PC-3 (cell line): Measurements from ENCODE around the gene LATS1. TPM values are rescaled to one million over a fixed set of nuclear protein-coding genes. Genes with fewer than 3 reads are reported as not detected.
"Not testable (repeated sequence)": the region's sequence is repeated elsewhere in the genome, so short reads cannot be mapped to it uniquely, and the experiment has no call there.

Experiments used
- ATAC-seq: fragments of 200-7000 bp; cut with Tn5 transposase; 2 replicates; pipeline ENCODE4 v1.9.1; 2020; ENCODE audit warnings: mild to moderate bottlenecking, moderate library complexity
- BruUV-seq: library from RNA; stranded (reverse); fragments of 400-500 nt; replicated peaks from 2 replicates; lab custom pipeline; 2021; lab: Mats Ljungman, UMichigan
- CTCF ChIA-PET: fragments of 300-600 bp; sonication (Branson Sonifier 250); formaldehyde crosslinking; loops from one replicate; lab custom pipeline; 2022; ENCODE audit warnings: antibody characterized with exemption; lab: Charles Lee
- POLR2A ChIA-PET: fragments of 300-600 bp; sonication (Branson Sonifier 250); formaldehyde crosslinking; loops from one replicate; lab custom pipeline; 2022; ENCODE audit warnings: antibody characterized with exemption; ENCODE audit not compliant: unreplicated experiment; lab: Charles Lee
- DNase-seq: peaks from one replicate; pipeline ENCODE4 v3.0.0-alpha.2; 2015
- H2AFZ ChIP-seq: fragments of 300-600 bp; sonication (generic); 2 replicates; pipeline ENCODE4 v1.6.0; 2016; ENCODE audit warnings: antibody characterized with exemption, low read length
- H3F3A ChIP-seq: fragments of 300-600 bp; sonication (generic); one replicate; pipeline ENCODE4 v1.6.0; 2017; ENCODE audit warnings: antibody characterized with exemption, low read length, control low read depth, mild to moderate bottlenecking; ENCODE audit not compliant: unreplicated experiment
- H3K27ac ChIP-seq: fragments of 300-600 bp; sonication (generic); 2 replicates; pipeline ENCODE4 v1.5.1; 2016; ENCODE audit warnings: mild to moderate bottlenecking, low read length
- H3K27me3 ChIP-seq: fragments of 300-600 bp; sonication (generic); 2 replicates; pipeline ENCODE4 v1.6.1; 2016; ENCODE audit warnings: low read length, mixed read lengths
- H3K36me3 ChIP-seq: fragments of 300-600 bp; sonication (generic); 2 replicates; pipeline ENCODE4 v1.6.1; 2016; ENCODE audit warnings: low read depth, mixed run types, low read length, mixed read lengths
- H3K4me1 ChIP-seq: fragments of 300-600 bp; sonication (generic); 2 replicates; pipeline ENCODE4 v1.5.1; 2016; ENCODE audit warnings: low read length; ENCODE audit not compliant: insufficient read depth
- H3K4me2 ChIP-seq: fragments of 300-600 bp; sonication (generic); 2 replicates; pipeline ENCODE4 v1.6.0; 2016; ENCODE audit warnings: low read length
- H3K4me3 ChIP-seq: fragments of 300-600 bp; sonication (generic); 2 replicates; pipeline ENCODE4 v1.5.1; 2016; ENCODE audit warnings: mild to moderate bottlenecking, low read length, mixed read lengths
- H3K79me2 ChIP-seq: fragments of 300-600 bp; sonication (generic); 2 replicates; pipeline ENCODE4 v1.6.1; 2017; ENCODE audit warnings: low read length, mixed read lengths
- H3K9ac ChIP-seq: fragments of 300-600 bp; sonication (generic); 2 replicates; pipeline ENCODE4 v1.6.0; 2016; ENCODE audit warnings: mild to moderate bottlenecking, low read length
- H3K9me2 ChIP-seq: fragments of 300-600 bp; sonication (generic); replicated peaks from 2 replicates; pipeline ENCODE4 v1.6.1; 2016; ENCODE audit warnings: mixed run types, low read length, mixed read lengths
- H3K9me3 ChIP-seq: fragments of 300-600 bp; sonication (generic); 2 replicates; pipeline ENCODE4 v1.6.1; 2016; ENCODE audit warnings: low read length, mixed read lengths
- H4K20me1 ChIP-seq: fragments of 300-600 bp; sonication (generic); 2 replicates; pipeline ENCODE4 v1.6.1; 2016; ENCODE audit warnings: low read length, mixed read lengths
- CTCF ChIP-seq: fragments of 300-600 bp; sonication (generic); conservative IDR thresholded peaks from 2 replicates; pipeline ENCODE4 v1.5.1; 2017; ENCODE audit warnings: antibody characterized with exemption, low read depth, mild to moderate bottlenecking, low read length
- EZH2 ChIP-seq: fragments of 300-600 bp; sonication (generic); IDR thresholded peaks from one replicate; pipeline ENCODE4 v1.6.1; 2017; ENCODE audit warnings: antibody characterized with exemption, mild to moderate bottlenecking, low read length; ENCODE audit not compliant: unreplicated experiment
- EZH2phosphoT487 ChIP-seq: fragments of 300-600 bp; sonication (generic); IDR thresholded peaks from 2 replicates; pipeline ENCODE4 v1.6.1; 2018; ENCODE audit warnings: mild to moderate bottlenecking, antibody characterized with exemption, low read length, borderline replicate concordance
- intact Hi-C: fragments of 100-400 bp; cut with micrococcal nuclease; formaldehyde crosslinking; loops from 2 replicates; pipeline ENCODE4 v1.9.0; 2023
- total RNA-seq: library from RNA; depleted of rRNA; stranded (reverse); fragments of >200 nt; gene quantifications from 2 replicates; pipeline ENCODE4 v1.2.3, GENCODE V29; 2014

Gene LATS1
- total RNA-seq, 1 experiment from 2014 or later: 9.7 TPM

DNA sequence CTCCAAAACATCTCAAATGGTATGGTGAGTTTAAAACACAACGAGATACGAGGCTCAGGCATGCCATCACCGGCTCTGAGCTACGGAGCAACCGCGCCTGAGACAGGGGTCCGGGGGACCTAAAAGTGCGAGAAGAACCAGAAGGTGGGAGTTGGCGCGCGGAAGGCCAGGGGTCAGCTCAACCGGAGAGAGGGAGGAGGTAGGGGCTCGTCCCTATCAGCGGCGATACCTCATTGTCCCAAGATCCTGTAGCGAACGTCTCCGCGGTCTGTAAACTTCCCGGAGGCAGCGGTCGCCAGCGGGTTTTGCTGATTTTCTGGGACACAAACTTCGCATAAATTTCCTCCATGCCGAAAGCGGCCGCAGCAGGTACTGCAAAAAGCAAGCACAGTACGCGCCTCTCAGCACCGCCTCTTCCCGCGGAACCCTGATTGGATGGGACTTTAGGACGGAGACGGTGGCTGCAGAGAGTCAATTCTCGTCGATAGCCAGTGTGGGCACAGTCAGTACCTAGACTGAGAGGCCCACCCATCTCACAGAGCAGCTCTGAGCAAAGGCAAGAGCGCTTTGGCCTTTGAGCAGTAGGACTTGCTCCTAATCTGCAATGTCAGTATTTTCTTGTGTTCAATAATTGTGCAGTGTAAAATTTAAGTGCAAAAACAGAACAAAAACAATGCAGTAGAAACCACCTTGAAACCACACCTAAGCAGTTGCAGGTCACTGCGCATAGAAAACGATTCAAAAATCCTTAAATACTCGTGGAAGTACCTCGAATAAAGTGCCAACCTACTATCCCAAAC lies 28.4 kb upstream of the LATS1 start, which contains the start of gene NUP43:
Gene NUP43, minus strand, starts transcription at position 383 of the 800 bp plus-strand sequence. Its CDS starts 34 bp downstream, at position 349.
- BruUV-seq: TSS peak; percentile 54
- H3K4me1 ChIP-seq: peaks cover 6% of the 10 kb centered on the region; the same call in 1 of the 2 replicates
- ATAC-seq (peak; percentile 52), DNase-seq (peak; percentile 89)
- H3K79me2 ChIP-seq: peaks cover 38% of the 10 kb centered on the region
- ChIA-PET POLR2A (no interaction called here), CTCF (interaction anchor here (0.6 kb wide), 1 partner anchor 91 kb away, joined by 3 read pairs; no protein-coding TSS in a partner anchor)
- no peaks in the 10 kb centered on the region for H3K9me3 ChIP-seq
- intact Hi-C loops: no loop called here
- no peaks in the 10 kb centered on the region for H3K9me2 ChIP-seq
- no peaks in the 10 kb centered on the region for H4K20me1 ChIP-seq
- H3F3A ChIP-seq: no peaks in the 10 kb centered on the region
- no peak for TF ChIP-seq EZH2
- peak; percentile 42; the same call in 1 of the 2 replicates for TF ChIP-seq CTCF
- no peaks in the 10 kb centered on the region; the same call in 1 of the 2 replicates for H3K36me3 ChIP-seq
- peak within 1 kb of the TSS; percentile 84 for H2AFZ ChIP-seq
- no peaks in the 10 kb centered on the region for H3K27me3 ChIP-seq
- peak within 1 kb of the TSS; percentile 98 for H3K4me3 ChIP-seq
- H3K9ac ChIP-seq: peak within 1 kb of the TSS; percentile 94
- H3K4me2 ChIP-seq: peak within 1 kb of the TSS; percentile 97
- H3K27ac ChIP-seq: 0 out of 2 replicates have a peak within 1 kb of the TSS, but pooled peaks have one; percentile 23

- H3K79me2 ChIP-seq: peaks cover 27% of the 10 kb centered on the region
- POLR2A ChIA-PET, CTCF ChIA-PET: not testable (repeated sequence)
These were observed 27.4 kb upstream of the LATS1 start for GRCh38 chr6:149745252-149745651.

GRCh38 chr6:149734915-149735314 lies 17.0 kb upstream of the LATS1 start:
- no TSS peak for BruUV-seq
- H4K20me1 ChIP-seq: no peaks in the 10 kb centered on the region
- ChIA-PET CTCF (interaction anchor here (0.7 kb wide), 1 partner anchor 118 kb away, joined by 6 read pairs; no protein-coding TSS in a partner anchor), POLR2A (no interaction called here)
- no peaks in the 10 kb centered on the region for H3K79me2 ChIP-seq
- H3K4me3 ChIP-seq: no peak overlapping the region
- DNase-seq: no peak
- no peaks in the 10 kb centered on the region for H3K9me2 ChIP-seq
- no peaks in the 10 kb centered on the region for H3K4me1 ChIP-seq
- TF ChIP-seq EZH2phosphoT487: no peak
- no peak for TF ChIP-seq EZH2
- no peak for TF ChIP-seq CTCF
- no peak for ATAC-seq
- intact Hi-C loops: no loop called here
- H3K36me3 ChIP-seq: peaks cover 13% of the 10 kb centered on the region; the same call in 1 of the 2 replicates
- no peaks in the 10 kb centered on the region for H3F3A ChIP-seq
- H2AFZ ChIP-seq: no peak overlapping the region
- H3K27ac ChIP-seq: no peak overlapping the region
- no peaks in the 10 kb centered on the region for H3K27me3 ChIP-seq
- no peak overlapping the region for H3K4me2 ChIP-seq
- no peak overlapping the region for H3K9ac ChIP-seq
- H3K9me3 ChIP-seq: no peaks in the 10 kb centered on the region

More at GRCh38 chr6:149745252-149745651, 27.4 kb upstream of the LATS1 start:
- H3F3A ChIP-seq, BruUV-seq, H3K36me3 ChIP-seq, DNase-seq, H3K27me3 ChIP-seq, H3K9me2 ChIP-seq, ATAC-seq, H3K27ac ChIP-seq, H3K9me3 ChIP-seq, intact Hi-C loops, H3K4me1 ChIP-seq, H2AFZ ChIP-seq, H4K20me1 ChIP-seq: not testable (repeated sequence)
- peak overlapping the region; percentile 94 for H3K9ac ChIP-seq
- peak overlapping the region; percentile 98 for H3K4me3 ChIP-seq
- H3K4me2 ChIP-seq: peak overlapping the region; percentile 97
